Measurements from ENCODE around the gene NR1D1. TPM values are rescaled to one million over a fixed set of nuclear protein-coding genes. Genes with fewer than 3 reads are reported as not detected.

NR1D1 gene
- total and polyA plus RNA-seq, 2 of the 13 experiments (the other 11 are each of a cell fraction or from before 2014, with no cell fraction given), result 2.1 to 2.7 TPM

DNA sequence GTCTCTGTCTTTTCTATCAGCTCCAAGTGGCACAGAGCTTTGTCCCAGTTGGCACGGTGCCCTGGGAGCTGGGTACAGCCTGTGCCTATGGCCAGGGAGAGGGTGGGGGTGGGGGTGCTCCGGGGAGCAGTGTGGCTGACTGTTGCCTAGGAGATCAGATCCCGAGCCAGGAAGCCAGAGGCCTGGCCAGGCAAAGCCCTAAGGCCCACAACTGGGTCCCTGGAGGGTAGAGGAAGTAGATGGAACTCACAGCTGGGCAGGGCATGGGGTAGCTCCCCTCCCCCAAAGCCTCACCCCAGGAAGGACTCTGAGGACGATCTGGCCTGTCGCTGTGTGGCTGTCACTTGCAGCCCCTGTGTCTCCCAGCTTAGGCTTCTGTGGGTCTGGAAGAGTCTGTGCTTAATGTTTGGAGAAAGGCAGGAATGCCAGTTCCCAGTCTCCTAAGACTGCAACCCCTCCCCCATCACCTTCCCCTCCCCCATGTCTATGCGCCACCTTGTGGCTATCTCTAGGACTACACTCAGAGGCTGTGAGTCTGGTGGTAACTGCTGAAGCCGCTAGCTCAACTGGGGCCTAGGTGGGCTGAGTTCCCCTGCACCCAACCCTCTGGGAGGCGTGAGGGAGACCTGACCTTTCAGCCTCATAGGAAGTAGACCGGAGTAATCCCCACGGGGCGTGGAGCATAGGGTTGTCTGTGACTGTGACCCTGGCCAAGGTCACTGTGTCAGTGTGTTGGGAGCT, 25.0 kb downstream of the NR1D1 start (continued):
- TF ChIP-seq ZNF83 (CRISPR knock-in tag; IDR thresholded peaks at IDR 0.05; ENCODE audit: borderline replicate concordance), result no peak
- no peak for TF ChIP-seq ZNF317 (CRISPR knock-in tag; IDR thresholded peaks at IDR 0.05)
- no peak; the same call in 1 of the 2 replicates for TF ChIP-seq ZNF274 (CRISPR knock-in tag; IDR thresholded peaks at IDR 0.05)
- TF ChIP-seq, protein P1, sequence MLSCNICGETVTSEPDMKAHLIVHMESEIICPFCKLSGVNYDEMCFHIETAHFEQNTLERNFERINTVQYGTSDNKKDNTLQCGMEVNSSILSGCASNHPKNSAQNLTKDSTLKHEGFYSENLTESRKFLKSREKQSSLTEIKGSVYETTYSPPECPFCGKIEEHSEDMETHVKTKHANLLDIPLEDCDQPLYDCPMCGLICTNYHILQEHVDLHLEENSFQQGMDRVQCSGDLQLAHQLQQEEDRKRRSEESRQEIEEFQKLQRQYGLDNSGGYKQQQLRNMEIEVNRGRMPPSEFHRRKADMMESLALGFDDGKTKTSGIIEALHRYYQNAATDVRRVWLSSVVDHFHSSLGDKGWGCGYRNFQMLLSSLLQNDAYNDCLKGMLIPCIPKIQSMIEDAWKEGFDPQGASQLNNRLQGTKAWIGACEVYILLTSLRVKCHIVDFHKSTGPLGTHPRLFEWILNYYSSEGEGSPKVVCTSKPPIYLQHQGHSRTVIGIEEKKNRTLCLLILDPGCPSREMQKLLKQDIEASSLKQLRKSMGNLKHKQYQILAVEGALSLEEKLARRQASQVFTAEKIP (CRISPR knock-in tag; IDR thresholded peaks at IDR 0.05; ENCODE audit: borderline replicate concordance), result no peak
- no peak for TF ChIP-seq SYNCRIP (IDR thresholded peaks at IDR 0.05; ENCODE audit: insufficient read depth, low read depth, low read length)
- TF ChIP-seq, protein P2, sequence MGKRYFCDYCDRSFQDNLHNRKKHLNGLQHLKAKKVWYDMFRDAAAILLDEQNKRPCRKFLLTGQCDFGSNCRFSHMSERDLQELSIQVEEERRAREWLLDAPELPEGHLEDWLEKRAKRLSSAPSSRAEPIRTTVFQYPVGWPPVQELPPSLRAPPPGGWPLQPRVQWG (CRISPR knock-in tag; IDR thresholded peaks at IDR 0.05; ENCODE audit: borderline replicate concordance, low read depth), result no peak
- TF ChIP-seq, protein P3, sequence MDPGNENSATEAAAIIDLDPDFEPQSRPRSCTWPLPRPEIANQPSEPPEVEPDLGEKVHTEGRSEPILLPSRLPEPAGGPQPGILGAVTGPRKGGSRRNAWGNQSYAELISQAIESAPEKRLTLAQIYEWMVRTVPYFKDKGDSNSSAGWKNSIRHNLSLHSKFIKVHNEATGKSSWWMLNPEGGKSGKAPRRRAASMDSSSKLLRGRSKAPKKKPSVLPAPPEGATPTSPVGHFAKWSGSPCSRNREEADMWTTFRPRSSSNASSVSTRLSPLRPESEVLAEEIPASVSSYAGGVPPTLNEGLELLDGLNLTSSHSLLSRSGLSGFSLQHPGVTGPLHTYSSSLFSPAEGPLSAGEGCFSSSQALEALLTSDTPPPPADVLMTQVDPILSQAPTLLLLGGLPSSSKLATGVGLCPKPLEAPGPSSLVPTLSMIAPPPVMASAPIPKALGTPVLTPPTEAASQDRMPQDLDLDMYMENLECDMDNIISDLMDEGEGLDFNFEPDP (CRISPR knock-in tag; conservative IDR thresholded peaks at IDR 0.05), result no peak
- no peak for TF ChIP-seq RFXAP (CRISPR knock-in tag; IDR thresholded peaks at IDR 0.05; ENCODE audit: borderline replicate concordance)
- no peak for TF ChIP-seq ZNF589 (CRISPR knock-in tag; conservative IDR thresholded peaks at IDR 0.05)
- TF ChIP-seq, protein P4, sequence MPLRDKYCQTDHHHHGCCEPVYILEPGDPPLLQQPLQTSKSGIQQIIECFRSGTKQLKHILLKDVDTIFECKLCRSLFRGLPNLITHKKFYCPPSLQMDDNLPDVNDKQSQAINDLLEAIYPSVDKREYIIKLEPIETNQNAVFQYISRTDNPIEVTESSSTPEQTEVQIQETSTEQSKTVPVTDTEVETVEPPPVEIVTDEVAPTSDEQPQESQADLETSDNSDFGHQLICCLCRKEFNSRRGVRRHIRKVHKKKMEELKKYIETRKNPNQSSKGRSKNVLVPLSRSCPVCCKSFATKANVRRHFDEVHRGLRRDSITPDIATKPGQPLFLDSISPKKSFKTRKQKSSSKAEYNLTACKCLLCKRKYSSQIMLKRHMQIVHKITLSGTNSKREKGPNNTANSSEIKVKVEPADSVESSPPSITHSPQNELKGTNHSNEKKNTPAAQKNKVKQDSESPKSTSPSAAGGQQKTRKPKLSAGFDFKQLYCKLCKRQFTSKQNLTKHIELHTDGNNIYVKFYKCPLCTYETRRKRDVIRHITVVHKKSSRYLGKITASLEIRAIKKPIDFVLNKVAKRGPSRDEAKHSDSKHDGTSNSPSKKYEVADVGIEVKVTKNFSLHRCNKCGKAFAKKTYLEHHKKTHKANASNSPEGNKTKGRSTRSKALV (CRISPR knock-in tag; IDR thresholded peaks at IDR 0.05), result no peak
- no peak for TF ChIP-seq ONECUT2 (CRISPR knock-in tag; IDR thresholded peaks at IDR 0.05)
- no peak for TF ChIP-seq ZNF672 (CRISPR knock-in tag; IDR thresholded peaks at IDR 0.05)
- no peak for TF ChIP-seq MED13 (CRISPR knock-in tag; IDR thresholded peaks at IDR 0.05)
- TF ChIP-seq REPIN1 (CRISPR knock-in tag; IDR thresholded peaks at IDR 0.05; ENCODE audit: borderline replicate concordance, low read depth), result no peak
- peak; percentile 74; the same call in 1 of the 2 replicates for TF ChIP-seq ZNF451 (CRISPR knock-in tag; IDR thresholded peaks at IDR 0.05)
- TF ChIP-seq, protein P5, sequence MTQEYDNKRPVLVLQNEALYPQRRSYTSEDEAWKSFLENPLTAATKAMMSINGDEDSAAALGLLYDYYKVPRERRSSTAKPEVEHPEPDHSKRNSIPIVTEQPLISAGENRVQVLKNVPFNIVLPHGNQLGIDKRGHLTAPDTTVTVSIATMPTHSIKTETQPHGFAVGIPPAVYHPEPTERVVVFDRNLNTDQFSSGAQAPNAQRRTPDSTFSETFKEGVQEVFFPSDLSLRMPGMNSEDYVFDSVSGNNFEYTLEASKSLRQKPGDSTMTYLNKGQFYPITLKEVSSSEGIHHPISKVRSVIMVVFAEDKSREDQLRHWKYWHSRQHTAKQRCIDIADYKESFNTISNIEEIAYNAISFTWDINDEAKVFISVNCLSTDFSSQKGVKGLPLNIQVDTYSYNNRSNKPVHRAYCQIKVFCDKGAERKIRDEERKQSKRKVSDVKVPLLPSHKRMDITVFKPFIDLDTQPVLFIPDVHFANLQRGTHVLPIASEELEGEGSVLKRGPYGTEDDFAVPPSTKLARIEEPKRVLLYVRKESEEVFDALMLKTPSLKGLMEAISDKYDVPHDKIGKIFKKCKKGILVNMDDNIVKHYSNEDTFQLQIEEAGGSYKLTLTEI (CRISPR knock-in tag; conservative IDR thresholded peaks at IDR 0.05), result no peak
- no peak for TF ChIP-seq TP53 (CRISPR knock-in tag; conservative IDR thresholded peaks at IDR 0.05)
- peak; percentile 58; the same call in 1 of the 2 replicates for TF ChIP-seq ZMYM4 (CRISPR knock-in tag; IDR thresholded peaks at IDR 0.05)
- no peak for TF ChIP-seq ZNF263 (CRISPR knock-in tag; IDR thresholded peaks at IDR 0.05)
- no peak for TF ChIP-seq NAIF1 (CRISPR knock-in tag; IDR thresholded peaks at IDR 0.05; ENCODE audit: borderline replicate concordance)
- no peak for TF ChIP-seq ZNF431 (CRISPR knock-in tag; IDR thresholded peaks at IDR 0.05; ENCODE audit: borderline replicate concordance, low read depth)
- no peak for TF ChIP-seq RFX5 (IDR thresholded peaks at IDR 0.05; ENCODE audit: low read depth, low read length)
- no peak for TF ChIP-seq ZNF44 (CRISPR knock-in tag; IDR thresholded peaks at IDR 0.05)
